Ishikawa (cell line): ENCODE data around the gene SIRT3.

Experiments used
- CEBPB ChIP-seq: IDR thresholded peaks from 2 replicates; pipeline ENCODE4 v1.6.1; 2012
- FOXM1 ChIP-seq: IDR thresholded peaks from 2 replicates; pipeline ENCODE4 v1.6.1; 2012; ENCODE audit warnings: low read depth, borderline replicate concordance
- NFIC ChIP-seq: IDR thresholded peaks from 2 replicates; pipeline ENCODE4 v1.6.1; 2012
- RAD21 ChIP-seq: IDR thresholded peaks from 2 replicates; pipeline ENCODE4 v1.6.1; 2012; ENCODE audit warnings: low read depth
- REST ChIP-seq: IDR thresholded peaks from 2 replicates; pipeline ENCODE4 v1.6.1; 2012; ENCODE audit warnings: low read depth, mild to moderate bottlenecking
- TAF1 ChIP-seq: IDR thresholded peaks from 2 replicates; pipeline ENCODE4 v1.6.1; 2012; ENCODE audit warnings: low read depth, mild to moderate bottlenecking
- TCF12 ChIP-seq: IDR thresholded peaks from 2 replicates; pipeline ENCODE4 v1.6.1; 2012; ENCODE audit warnings: low read depth
- TEAD4 ChIP-seq: IDR thresholded peaks from 2 replicates; pipeline ENCODE4 v1.6.1; 2012
- YY1 ChIP-seq: IDR thresholded peaks from 2 replicates; pipeline ENCODE4 v1.6.1; 2012; ENCODE audit warnings: low read depth
- TF ChIP-seq, protein P1 (sequence below): IDR thresholded peaks from 2 replicates; pipeline ENCODE4 v1.6.1; 2012

DNA sequence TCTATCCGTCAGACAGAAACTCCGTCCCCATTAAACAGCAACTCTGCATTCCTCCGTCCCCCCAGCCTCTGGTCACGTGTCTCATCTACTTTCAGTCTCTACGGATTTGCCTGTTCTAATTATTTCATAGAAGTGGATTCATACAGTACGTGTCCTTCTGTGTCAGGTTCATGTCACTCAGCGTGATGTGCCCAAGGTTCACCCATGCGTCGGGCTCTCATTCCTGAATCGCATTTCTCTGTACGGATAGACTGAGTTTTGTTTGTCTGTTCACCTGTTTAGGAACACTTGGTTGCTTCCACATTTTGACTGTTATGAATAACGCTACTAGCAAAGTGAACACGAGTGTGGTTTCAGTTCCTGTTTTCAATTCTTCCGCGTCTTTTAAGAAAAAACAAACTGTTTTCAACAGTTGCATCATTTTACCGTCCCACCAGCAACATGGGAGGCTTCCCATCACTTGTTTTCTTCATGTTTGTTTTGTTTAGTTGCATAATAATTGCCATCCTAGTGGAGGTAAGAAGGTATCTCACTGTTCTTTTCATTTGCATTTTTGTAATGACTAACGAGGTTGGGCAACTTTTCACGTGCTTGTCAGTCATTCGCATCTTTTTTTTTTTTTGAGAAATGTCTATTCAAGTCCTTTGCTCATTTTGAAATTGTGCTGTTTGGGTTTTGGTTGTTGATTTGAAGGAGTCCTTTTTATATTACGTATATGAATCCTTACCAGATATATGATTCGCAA is 33.2 kb upstream of the SIRT3 start:
- TF ChIP-seq TAF1 (no peak), FOXM1 (no peak), REST (no peak), CEBPB (no peak), TEAD4 (no peak), YY1 (no peak), RAD21 (no peak), TCF12 (no peak), NFIC (no peak)
- TF ChIP-seq, protein P1, sequence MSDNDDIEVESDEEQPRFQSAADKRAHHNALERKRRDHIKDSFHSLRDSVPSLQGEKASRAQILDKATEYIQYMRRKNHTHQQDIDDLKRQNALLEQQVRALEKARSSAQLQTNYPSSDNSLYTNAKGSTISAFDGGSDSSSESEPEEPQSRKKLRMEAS: no peak
